Measurements from ENCODE around the gene MEIOB.

- no peak for TF ChIP-seq CTCF (conservative IDR thresholded peaks at IDR 0.05; ENCODE audit: low read depth, low read length)
- TF ChIP-seq EZH2 (IDR thresholded peaks at IDR 0.05; ENCODE audit: borderline replicate concordance, low read depth, low read length, poor library complexity, severe bottlenecking): no peak
Measured at GRCh38 chr16:1845985-1846384, 26.0 kb downstream of the MEIOB start.
